Measurements from ENCODE around the gene RHEBL1.
A peak's percentile ranks its signal among the peaks of the same experiment; 100 is the strongest.

RHEBL1 gene

GRCh38 chr12:49069507-49070346 is at the start of gene RHEBL1:
Gene RHEBL1, minus strand, starts transcription at chr12:49069979. Its CDS starts 194 bp downstream, at chr12:49069785.
- DNase-seq (ENCODE audit: low spot score) = peak; percentile 97
- H3K4me3 ChIP-seq (ENCODE audit: severe bottlenecking) = peak within 1 kb of the TSS; percentile 64
- no peaks in the 10 kb centered on the region for H3K36me3 ChIP-seq (ENCODE audit: low read depth)
- peak within 1 kb of the TSS; percentile 36 for H3K27ac ChIP-seq (ENCODE audit: poor library complexity, severe bottlenecking)
- no peaks in the 10 kb centered on the region for H3K27me3 ChIP-seq (ENCODE audit: insufficient read depth, poor library complexity, severe bottlenecking)
- peaks cover 4% of the 10 kb centered on the region for H3K4me1 ChIP-seq (ENCODE audit: insufficient read depth, poor library complexity, severe bottlenecking)
- ATAC-seq (ENCODE audit: low read depth) = peak; percentile 97
- H3K9me3 ChIP-seq (ENCODE audit: severe bottlenecking) = no peaks in the 10 kb centered on the region
- TF ChIP-seq CTCF (IDR thresholded peaks at IDR 0.05; ENCODE audit: poor library complexity, severe bottlenecking) = peak; percentile 40

- Histone ChIP-seq H3K27ac (ENCODE audit: poor library complexity, severe bottlenecking) (peak overlapping the region; percentile 26), H3K4me3 (ENCODE audit: severe bottlenecking) (peak overlapping the region; percentile 66), H3K9me3 (ENCODE audit: severe bottlenecking) (no peaks in the 10 kb centered on the region), H3K36me3 (ENCODE audit: low read depth) (no peaks in the 10 kb centered on the region), H3K27me3 (ENCODE audit: insufficient read depth, poor library complexity, severe bottlenecking) (no peaks in the 10 kb centered on the region), H3K4me1 (ENCODE audit: insufficient read depth, poor library complexity, severe bottlenecking) (peaks cover 11% of the 10 kb centered on the region)
- no peak for TF ChIP-seq CTCF (IDR thresholded peaks at IDR 0.05; ENCODE audit: poor library complexity, severe bottlenecking)
- ATAC-seq (ENCODE audit: low read depth) = no peak
- DNase-seq (ENCODE audit: low spot score) = no peak
Measured at GRCh38 chr12:49111206-49111605, 41.4 kb upstream of the RHEBL1 start.

DNA sequence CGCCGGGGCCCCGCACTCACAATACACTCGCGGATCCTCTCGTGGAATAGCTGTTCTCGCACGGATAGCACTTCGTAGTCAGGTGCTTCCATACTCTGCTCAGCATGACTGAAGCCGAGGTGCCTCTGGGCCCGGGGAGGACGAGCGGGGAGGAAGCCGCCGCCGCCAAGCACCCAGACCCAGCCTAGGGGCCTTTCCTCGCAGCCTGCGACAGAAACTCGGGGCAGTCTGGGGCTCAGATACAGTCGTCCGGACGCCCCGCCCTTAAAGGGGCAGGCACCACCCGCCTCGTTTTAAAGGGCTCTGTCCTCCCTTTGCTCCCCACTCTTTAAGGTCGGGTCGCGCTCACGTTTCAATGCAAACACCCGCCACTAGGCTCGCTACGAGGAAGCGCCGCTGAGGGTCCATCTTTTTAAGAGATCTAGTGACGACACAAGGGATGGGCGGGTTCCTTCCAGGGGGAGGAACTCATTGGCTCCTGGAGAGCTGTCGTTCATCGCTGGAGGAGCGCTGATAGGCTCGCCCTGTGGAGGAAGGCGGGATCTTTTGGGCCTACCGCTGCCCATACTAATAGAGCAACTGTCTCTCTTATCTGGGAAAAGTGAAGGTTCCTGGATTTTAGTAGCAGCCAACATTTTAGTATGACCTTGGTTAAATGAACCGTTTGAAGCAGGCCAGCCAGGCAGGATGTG is 40.8 kb upstream of the RHEBL1 start, which contains the start of gene LMBR1L:
Gene LMBR1L, minus strand, starts transcription at position 384 of the 692 bp plus-strand sequence. Its CDS starts 292 bp downstream, at position 92.
- H3K4me3 ChIP-seq (ENCODE audit: severe bottlenecking) = peak within 1 kb of the TSS; percentile 66
- peaks cover 14% of the 10 kb centered on the region for H3K4me1 ChIP-seq (ENCODE audit: insufficient read depth, poor library complexity, severe bottlenecking)
- DNase-seq (ENCODE audit: low spot score) (peak; percentile 93), ATAC-seq (ENCODE audit: low read depth) (peak; percentile 98)
- peak within 1 kb of the TSS; percentile 26 for H3K27ac ChIP-seq (ENCODE audit: poor library complexity, severe bottlenecking)
- no peak for TF ChIP-seq CTCF (IDR thresholded peaks at IDR 0.05; ENCODE audit: poor library complexity, severe bottlenecking)
- no peaks in the 10 kb centered on the region for H3K27me3 ChIP-seq (ENCODE audit: insufficient read depth, poor library complexity, severe bottlenecking)
- no peaks in the 10 kb centered on the region for H3K36me3 ChIP-seq (ENCODE audit: low read depth)
- H3K9me3 ChIP-seq (ENCODE audit: severe bottlenecking) = no peaks in the 10 kb centered on the region

- H3K9me3 ChIP-seq (ENCODE audit: severe bottlenecking) = no peaks in the 10 kb centered on the region
- H3K27ac ChIP-seq (ENCODE audit: poor library complexity, severe bottlenecking) = peak overlapping the region; percentile 26
- no peak for TF ChIP-seq CTCF (IDR thresholded peaks at IDR 0.05; ENCODE audit: poor library complexity, severe bottlenecking)
- no peaks in the 10 kb centered on the region for H3K27me3 ChIP-seq (ENCODE audit: insufficient read depth, poor library complexity, severe bottlenecking)
- H3K36me3 ChIP-seq (ENCODE audit: low read depth) = no peaks in the 10 kb centered on the region
- peaks cover 15% of the 10 kb centered on the region for H3K4me1 ChIP-seq (ENCODE audit: insufficient read depth, poor library complexity, severe bottlenecking)
- H3K4me3 ChIP-seq (ENCODE audit: severe bottlenecking) = peak overlapping the region; percentile 66
- DNase-seq (ENCODE audit: low spot score) = no peak
- ATAC-seq (ENCODE audit: low read depth) = no peak; the same call in 2 of the 3 replicates
Measured at GRCh38 chr12:49109641-49110463, 40.1 kb upstream of the RHEBL1 start.
